H9 (cell line): ENCODE results near the gene MATN1. TPM values are rescaled to one million over a fixed set of nuclear protein-coding genes. Genes with fewer than 3 reads are reported as not detected.

Experiments
- DNase-seq: peaks from one replicate; pipeline ENCODE4 v3.0.0-alpha.2; 2017
- H2AFZ ChIP-seq: one replicate; pipeline ENCODE4 v1.6.1; 2013; ENCODE audit warnings: mild to moderate bottlenecking, low read length, control low read depth, moderate library complexity
- H2AK5ac ChIP-seq: 2 replicates; pipeline ENCODE4 v1.6.1; 2013; ENCODE audit warnings: low read length, control low read depth, mixed read lengths; ENCODE audit not compliant: insufficient read length
- H2BK120ac ChIP-seq: one replicate; pipeline ENCODE4 v1.6.1; 2013; ENCODE audit warnings: low read depth, mild to moderate bottlenecking, low read length, control low read depth, inconsistent platforms; ENCODE audit not compliant: poor library complexity, severe bottlenecking
- H2BK12ac ChIP-seq: 2 replicates; pipeline ENCODE4 v1.6.1; 2013; ENCODE audit warnings: low read length, control low read depth, mixed read lengths, low read depth; ENCODE audit not compliant: insufficient read length
- H2BK15ac ChIP-seq: 2 replicates; pipeline ENCODE4 v1.6.1; 2013; ENCODE audit warnings: low read depth, low read length, control low read depth
- H2BK20ac ChIP-seq: one replicate; pipeline ENCODE4 v1.6.1; 2013; ENCODE audit warnings: low read depth, mild to moderate bottlenecking, low read length, control low read depth, inconsistent platforms; ENCODE audit not compliant: poor library complexity, severe bottlenecking
- H2BK5ac ChIP-seq: 2 replicates; pipeline ENCODE4 v1.6.1; 2013; ENCODE audit warnings: low read length, control low read depth, mixed read lengths; ENCODE audit not compliant: insufficient read length
- H3K14ac ChIP-seq: 2 replicates; pipeline ENCODE4 v1.6.1; 2013; ENCODE audit warnings: low read length, control low read depth; ENCODE audit not compliant: insufficient read depth
- H3K18ac ChIP-seq: 2 replicates; pipeline ENCODE4 v1.6.1; 2013; ENCODE audit warnings: low read depth, mild to moderate bottlenecking, mixed read lengths, low read length, control low read depth; ENCODE audit not compliant: insufficient read length
- H3K23ac ChIP-seq: 2 replicates; pipeline ENCODE4 v1.6.1; 2013; ENCODE audit warnings: low read length, control low read depth, mixed read lengths, low read depth; ENCODE audit not compliant: insufficient read length
- H3K23me2 ChIP-seq: 2 replicates; pipeline ENCODE4 v1.6.1; 2013; ENCODE audit warnings: low read depth, mild to moderate bottlenecking, mixed read lengths, low read length, control low read depth; ENCODE audit not compliant: insufficient read length, poor library complexity, severe bottlenecking
- H3K27ac ChIP-seq: 2 replicates; pipeline ENCODE4 v1.5.1; 2013; ENCODE audit warnings: low read length, control low read depth, mixed read lengths, low read depth; ENCODE audit not compliant: insufficient read length
- H3K27me3 ChIP-seq: 2 replicates; pipeline ENCODE4 v1.6.1; 2013; ENCODE audit warnings: low read length, control low read depth, inconsistent platforms; ENCODE audit not compliant: insufficient read depth
- H3K4ac ChIP-seq: 2 replicates; pipeline ENCODE4 v1.6.1; 2013; ENCODE audit warnings: low read depth, mild to moderate bottlenecking, control low read depth, inconsistent platforms, low read length, moderate library complexity
- H3K4me1 ChIP-seq: 2 replicates; pipeline ENCODE4 v1.6.1; 2013; ENCODE audit warnings: low read length, control low read depth, inconsistent platforms; ENCODE audit not compliant: insufficient read depth
- H3K4me2 ChIP-seq: 2 replicates; pipeline ENCODE4 v1.6.1; 2013; ENCODE audit warnings: low read length, control low read depth, mixed read lengths; ENCODE audit not compliant: insufficient read length, insufficient read depth
- H3K56ac ChIP-seq: 2 replicates; pipeline ENCODE4 v1.6.1; 2013; ENCODE audit warnings: low read depth, mild to moderate bottlenecking, mixed read lengths, low read length, control low read depth; ENCODE audit not compliant: insufficient read length
- H3K79me1 ChIP-seq: 2 replicates; pipeline ENCODE4 v1.6.1; 2013; ENCODE audit warnings: low read depth, mild to moderate bottlenecking, moderate library complexity, low read length, control low read depth, inconsistent platforms; ENCODE audit not compliant: insufficient read depth, poor library complexity, severe bottlenecking
- H3K79me2 ChIP-seq: 2 replicates; pipeline ENCODE4 v1.6.1; 2013; ENCODE audit warnings: low read length, control low read depth, inconsistent platforms; ENCODE audit not compliant: insufficient read depth
- H3K9ac ChIP-seq: 2 replicates; pipeline ENCODE4 v1.6.1; 2013; ENCODE audit warnings: low read length, control low read depth, mixed read lengths; ENCODE audit not compliant: insufficient read length; ENCODE audit errors: extremely low read depth
- H3K9me3 ChIP-seq: one replicate; pipeline ENCODE4 v1.6.1; 2013; ENCODE audit warnings: low read depth, low read length, inconsistent platforms; ENCODE audit not compliant: control insufficient read depth
- H3T11ph ChIP-seq: one replicate; pipeline ENCODE4 v1.6.1; 2013; ENCODE audit warnings: mild to moderate bottlenecking, low read length, control low read depth, inconsistent platforms
- H4K20me1 ChIP-seq: one replicate; pipeline ENCODE4 v1.6.1; 2013; ENCODE audit not compliant: control insufficient read depth, insufficient read length, insufficient read depth
- H4K5ac ChIP-seq: 2 replicates; pipeline ENCODE4 v1.6.1; 2013; ENCODE audit warnings: low read depth, mild to moderate bottlenecking, mixed read lengths, low read length, control low read depth; ENCODE audit not compliant: insufficient read length
- H4K8ac ChIP-seq: replicated peaks from 2 replicates; pipeline ENCODE4 v1.6.1; 2013; ENCODE audit warnings: low read length, control low read depth, mixed read lengths, low read depth; ENCODE audit not compliant: insufficient read length
- H4K91ac ChIP-seq: 2 replicates; pipeline ENCODE4 v1.6.1; 2013; ENCODE audit warnings: low read depth, mild to moderate bottlenecking, moderate library complexity, mixed read lengths, low read length, control low read depth; ENCODE audit not compliant: insufficient read length
- H3K27ac Mint-ChIP-seq, 3 experiments: 2 replicates in 2 of 3; 3 replicates in 1 of 3; pipeline ENCODE4 v1.8.0; 2020 to 2021; ENCODE audit warnings: mixed read lengths in 3 of 3, mild to moderate bottlenecking in 1 of 3, moderate library complexity in 1 of 3
- H3K27me3 Mint-ChIP-seq: 2 replicates; pipeline ENCODE4 v1.8.0; 2021; ENCODE audit warnings: low read depth, mild to moderate bottlenecking, moderate library complexity, mixed read lengths
- H3K36me3 Mint-ChIP-seq, 3 experiments: 2 replicates in 2 of 3; 3 replicates in 1 of 3; pipeline ENCODE4 v1.8.0; 2020 to 2021; ENCODE audit warnings: low read depth in 3 of 3, mixed read lengths in 3 of 3; ENCODE audit not compliant: insufficient read depth in 1 of 3
- H3K4me1 Mint-ChIP-seq, 2 experiments: 2 replicates each; pipeline ENCODE4 v1.8.0; 2020; ENCODE audit warnings: mixed read lengths in 2 of 2
- H3K4me3 Mint-ChIP-seq, 2 experiments: 2 replicates in 1 of 2; 3 replicates in 1 of 2; pipeline ENCODE4 v1.8.0; 2020 to 2021; ENCODE audit warnings: mild to moderate bottlenecking in 2 of 2, mixed read lengths in 2 of 2, moderate library complexity in 1 of 2
- H3K9me3 Mint-ChIP-seq, 2 experiments: 2 replicates in 1 of 2; 3 replicates in 1 of 2; pipeline ENCODE4 v1.8.0; 2020; ENCODE audit warnings: mild to moderate bottlenecking in 2 of 2, mixed read lengths in 2 of 2, moderate library complexity in 1 of 2
- CTCF ChIP-seq: fragments of 200-600 bp; sonication (generic); conservative IDR thresholded peaks from 3 replicates; pipeline ENCODE4 v1.8.0; 2021; ENCODE audit warnings: antibody characterized with exemption, mild to moderate bottlenecking
- WGBS: extraction: QIAGEN DNeasy Blood & Tissue Kit; methylation state at CpG from one replicate; pipeline ENCODE4 v1.1.7; 2013; ENCODE audit warnings: missing lambda C conversion rate, low lambda C conversion rate, mixed read lengths; ENCODE audit not compliant: insufficient read length; ENCODE audit errors: extremely low coverage; 5-methylcytosine and 5-hydroxymethylcytosine counted together
- total RNA-seq: library from RNA; stranded (reverse); gene quantifications from 2 replicates; pipeline ENCODE4 v1.2.1, GENCODE V29; 2021

Gene MATN1
- total RNA-seq, 1 experiment from 2014 or later = not detected

GRCh38 chr1:30692948-30693301 lies 30.5 kb downstream of the MATN1 start:
- H2AFZ ChIP-seq = no peak overlapping the region
- H3K23ac ChIP-seq = no peak overlapping the region
- no CpG with 5 or more reads among the region's 7 CpGs for WGBS
- no peaks in the 10 kb centered on the region for H3K79me2 ChIP-seq
- H3K56ac ChIP-seq = no peak overlapping the region
- DNase-seq = no peak
- H3K27ac Mint-ChIP-seq = no peak overlapping the region; a peak in 2 of 7 replicates
- H3K27ac ChIP-seq = no peak overlapping the region
- no peak overlapping the region for H2BK12ac ChIP-seq
- H2BK15ac ChIP-seq = no peak overlapping the region
- H4K8ac ChIP-seq = no peak overlapping the region
- H4K5ac ChIP-seq = no peak overlapping the region
- peaks cover 11% of the 10 kb centered on the region; the same call in 1 of the 2 replicates for H3K4me1 ChIP-seq
- H3K18ac ChIP-seq = no peak overlapping the region
- H3K9me3 Mint-ChIP-seq = no peaks in the 10 kb centered on the region
- no peak overlapping the region for H2BK20ac ChIP-seq
- H2BK5ac ChIP-seq = no peak overlapping the region
- no peaks in the 10 kb centered on the region for H3K23me2 ChIP-seq
- no peak overlapping the region for H2AK5ac ChIP-seq
- H3K9me3 ChIP-seq = no peaks in the 10 kb centered on the region
- H3K4ac ChIP-seq = no peak overlapping the region
- no peak for TF ChIP-seq CTCF
- H3K9ac ChIP-seq = no peak overlapping the region
- no peak overlapping the region for H3K4me2 ChIP-seq
- H3K4me3 Mint-ChIP-seq = no peak overlapping the region
- H4K91ac ChIP-seq = no peak overlapping the region
- H3K4me1 Mint-ChIP-seq = peaks cover 16 to 46% of the 10 kb centered on the region in 2 experiments
- no peaks in the 10 kb centered on the region for H3K36me3 Mint-ChIP-seq
- H2BK120ac ChIP-seq = no peak overlapping the region
- 0 out of 2 replicates have a peak overlapping the region, but pooled peaks have one; percentile 16 for H3K14ac ChIP-seq
- H3K27me3 ChIP-seq = no peaks in the 10 kb centered on the region
- no peaks in the 10 kb centered on the region for H3K79me1 ChIP-seq
- H3T11ph ChIP-seq = no peak overlapping the region
- no peaks in the 10 kb centered on the region for H4K20me1 ChIP-seq
- H3K27me3 Mint-ChIP-seq = peaks cover 5% of the 10 kb centered on the region
